Measurements from ENCODE around the gene DUOX1.
"Not testable (repeated sequence)": the region's sequence is repeated elsewhere in the genome, so short reads cannot be mapped to it uniquely, and the experiment has no call there.

DUOX1 gene

GRCh38 chr15:45121706-45122417, 7.9 kb upstream of the DUOX1 start:
- no peak for DNase-seq (ENCODE audit: low spot score)

GRCh38 chr15:45122719-45123118, 7.1 kb upstream of the DUOX1 start:
- no peak for DNase-seq (ENCODE audit: low spot score)

- no peak for DNase-seq (ENCODE audit: low spot score)
Measured at GRCh38 chr15:45123397-45123796, 6.4 kb upstream of the DUOX1 start.

- DNase-seq (ENCODE audit: low spot score), result no peak
Measured at GRCh38 chr15:45126535-45127158, 3.1 kb upstream of the DUOX1 start.

- no peak for DNase-seq (ENCODE audit: low spot score)
Measured at GRCh38 chr15:45128971-45129639, 689 bp upstream of the DUOX1 start.

- DNase-seq (ENCODE audit: low spot score), result no peak
Measured at GRCh38 chr15:45130291-45131000, 652 bp downstream of the DUOX1 start.

GRCh38 chr15:45131510-45131909, 1.7 kb downstream of the DUOX1 start:
- DNase-seq (ENCODE audit: low spot score), result no peak

GRCh38 chr15:45132844-45133560, 3.2 kb downstream of the DUOX1 start:
- DNase-seq (ENCODE audit: low spot score), result no peak

- DNase-seq (ENCODE audit: low spot score), result no peak
Measured at GRCh38 chr15:45133561-45133920, 3.7 kb downstream of the DUOX1 start.

GRCh38 chr15:45134046-45134445, 4.3 kb downstream of the DUOX1 start:
- no peak for DNase-seq (ENCODE audit: low spot score)

- no peak for DNase-seq (ENCODE audit: low spot score)
Measured at GRCh38 chr15:45134682-45135604, 5.1 kb downstream of the DUOX1 start.

GRCh38 chr15:45135705-45136377, 6.0 kb downstream of the DUOX1 start:
- DNase-seq (ENCODE audit: low spot score), result not testable (repeated sequence)

- no peak for DNase-seq (ENCODE audit: low spot score)
Measured at GRCh38 chr15:45136378-45136764, 6.6 kb downstream of the DUOX1 start.

GRCh38 chr15:45137703-45138102, 7.9 kb downstream of the DUOX1 start:
- no peak for DNase-seq (ENCODE audit: low spot score)

GRCh38 chr15:45138814-45139765, 9.3 kb downstream of the DUOX1 start:
- no peak for DNase-seq (ENCODE audit: low spot score)

- DNase-seq (ENCODE audit: low spot score), result no peak
Measured at GRCh38 chr15:45139770-45140169, 10.0 kb downstream of the DUOX1 start.

- no peak for DNase-seq (ENCODE audit: low spot score)
Measured at GRCh38 chr15:45140557-45141250, 10.9 kb downstream of the DUOX1 start.

GRCh38 chr15:45141386-45141785, 11.6 kb downstream of the DUOX1 start:
- no peak for DNase-seq (ENCODE audit: low spot score)

GRCh38 chr15:45143056-45143455, 13.3 kb downstream of the DUOX1 start:
- DNase-seq (ENCODE audit: low spot score), result no peak
